Measurements from ENCODE around the gene FRK.

The FRK gene

GRCh38 chr6:116078522-116078921 lies 17.8 kb upstream of the FRK start:
- Histone ChIP-seq H2BK120ac (ENCODE audit: low read depth, low read length) (no peak overlapping the region), H3K4me2 (ENCODE audit: low read length, poor library complexity, severe bottlenecking) (no peak overlapping the region), H4K8ac (ENCODE audit: low read length) (no peak overlapping the region), H2AK5ac (ENCODE audit: low read length, severe bottlenecking) (no peak overlapping the region), H3K4me3 (ENCODE audit: insufficient read depth in 1 of 2, low read depth in 1 of 2, low read length in 2 of 2) (no peak overlapping the region), H3K9ac (ENCODE audit: low read length) (no peak overlapping the region), H3K4me1 (ENCODE audit: control insufficient read depth, insufficient read depth, low read depth, low read length) (peaks cover 2% of the 10 kb centered on the region), H3K18ac (ENCODE audit: low read depth in 1 of 2, low read length in 2 of 2) (no peak overlapping the region), H3K36me3 (ENCODE audit: control insufficient read depth in 1 of 2, insufficient read depth in 2 of 2, low read depth in 1 of 2, low read length in 2 of 2) (no peaks in the 10 kb centered on the region), H2BK5ac (ENCODE audit: low read depth, low read length, poor library complexity, severe bottlenecking) (no peak overlapping the region), H4K91ac (ENCODE audit: low read length) (no peak overlapping the region), H3K14ac (ENCODE audit: low read length in 2 of 2) (no peak overlapping the region), H3K4ac (ENCODE audit: low read depth in 1 of 2, low read length in 2 of 2) (no peak overlapping the region), H2AFZ (ENCODE audit: low read depth, low read length) (no peak overlapping the region), H3K23ac (ENCODE audit: low read length in 2 of 2) (no peak overlapping the region), H2BK15ac (ENCODE audit: low read depth, poor library complexity, severe bottlenecking) (no peak overlapping the region), H3K27me3 (ENCODE audit: control insufficient read depth in 1 of 2, insufficient read depth in 1 of 2, low read length in 2 of 2) (no peaks in the 10 kb centered on the region), H2BK12ac (ENCODE audit: low read length in 2 of 2) (no peak overlapping the region), H3K27ac (ENCODE audit: low read length, poor library complexity, severe bottlenecking) (no peak overlapping the region), H3K9me3 (ENCODE audit: control insufficient read depth, low read length) (no peaks in the 10 kb centered on the region), H3K79me1 (replicated peaks; ENCODE audit: low read length, poor library complexity, severe bottlenecking) (no peaks in the 10 kb centered on the region)
- DNase-seq = no peak
- WGBS = 88% methylated on average over 3 of the region's 3 CpGs

GRCh38 chr6:116074732-116075390 lies 14.2 kb upstream of the FRK start:
- WGBS = 100% methylated on average over 2 of the region's 2 CpGs

GRCh38 chr6:116073765-116074440 lies 13.2 kb upstream of the FRK start:
- Histone ChIP-seq H3K4me3 (ENCODE audit: insufficient read depth in 1 of 2, low read depth in 1 of 2, low read length in 2 of 2) (no peak overlapping the region), H3K4ac (ENCODE audit: low read depth in 1 of 2, low read length in 2 of 2) (no peak overlapping the region), H4K91ac (ENCODE audit: low read length) (no peak overlapping the region), H4K8ac (ENCODE audit: low read length) (no peak overlapping the region), H3K79me1 (replicated peaks; ENCODE audit: low read length, poor library complexity, severe bottlenecking) (no peaks in the 10 kb centered on the region), H3K4me2 (ENCODE audit: low read length, poor library complexity, severe bottlenecking) (no peak overlapping the region), H3K14ac (ENCODE audit: low read length in 2 of 2) (no peak overlapping the region), H2AK5ac (ENCODE audit: low read length, severe bottlenecking) (no peak overlapping the region), H3K4me1 (ENCODE audit: control insufficient read depth, insufficient read depth, low read depth, low read length) (peaks cover 2% of the 10 kb centered on the region), H3K18ac (ENCODE audit: low read depth in 1 of 2, low read length in 2 of 2) (peak overlapping the region in 1 of 2 experiments; percentile 41), H3K27me3 (ENCODE audit: control insufficient read depth in 1 of 2, insufficient read depth in 1 of 2, low read length in 2 of 2) (no peaks in the 10 kb centered on the region), H3K23ac (ENCODE audit: low read length in 2 of 2) (no peak overlapping the region), H2BK15ac (ENCODE audit: low read depth, poor library complexity, severe bottlenecking) (no peak overlapping the region), H3K36me3 (ENCODE audit: control insufficient read depth in 1 of 2, insufficient read depth in 2 of 2, low read depth in 1 of 2, low read length in 2 of 2) (no peaks in the 10 kb centered on the region), H2AFZ (ENCODE audit: low read depth, low read length) (no peak overlapping the region), H2BK120ac (ENCODE audit: low read depth, low read length) (no peak overlapping the region), H2BK12ac (ENCODE audit: low read length in 2 of 2) (no peak overlapping the region), H3K27ac (ENCODE audit: low read length, poor library complexity, severe bottlenecking) (no peak overlapping the region), H2BK5ac (ENCODE audit: low read depth, low read length, poor library complexity, severe bottlenecking) (no peak overlapping the region), H3K9me3 (ENCODE audit: control insufficient read depth, low read length) (no peaks in the 10 kb centered on the region), H3K9ac (ENCODE audit: low read length) (no peak overlapping the region)
- peak; percentile 88 for DNase-seq
- 35% methylated on average over 2 of the region's 2 CpGs for WGBS

More at GRCh38 chr6:116074732-116075390, 14.2 kb upstream of the FRK start:
- Histone ChIP-seq H3K23ac (ENCODE audit: low read length in 2 of 2) (no peak overlapping the region), H3K36me3 (ENCODE audit: control insufficient read depth in 1 of 2, insufficient read depth in 2 of 2, low read depth in 1 of 2, low read length in 2 of 2) (no peaks in the 10 kb centered on the region), H2BK5ac (ENCODE audit: low read depth, low read length, poor library complexity, severe bottlenecking) (no peak overlapping the region), H3K9ac (ENCODE audit: low read length) (no peak overlapping the region), H3K27me3 (ENCODE audit: control insufficient read depth in 1 of 2, insufficient read depth in 1 of 2, low read length in 2 of 2) (no peaks in the 10 kb centered on the region), H3K79me1 (replicated peaks; ENCODE audit: low read length, poor library complexity, severe bottlenecking) (no peaks in the 10 kb centered on the region), H2BK120ac (ENCODE audit: low read depth, low read length) (no peak overlapping the region), H3K14ac (ENCODE audit: low read length in 2 of 2) (peak overlapping the region in 1 of 2 experiments; percentile 48), H2BK12ac (ENCODE audit: low read length in 2 of 2) (no peak overlapping the region), H4K91ac (ENCODE audit: low read length) (no peak overlapping the region), H3K4me2 (ENCODE audit: low read length, poor library complexity, severe bottlenecking) (no peak overlapping the region), H3K18ac (ENCODE audit: low read depth in 1 of 2, low read length in 2 of 2) (no peak overlapping the region), H3K4me1 (ENCODE audit: control insufficient read depth, insufficient read depth, low read depth, low read length) (peaks cover 2% of the 10 kb centered on the region), H2BK15ac (ENCODE audit: low read depth, poor library complexity, severe bottlenecking) (no peak overlapping the region), H2AK5ac (ENCODE audit: low read length, severe bottlenecking) (no peak overlapping the region), H4K8ac (ENCODE audit: low read length) (no peak overlapping the region), H3K4ac (ENCODE audit: low read depth in 1 of 2, low read length in 2 of 2) (peak overlapping the region; percentile 17 to 37), H3K9me3 (ENCODE audit: control insufficient read depth, low read length) (no peaks in the 10 kb centered on the region), H2AFZ (ENCODE audit: low read depth, low read length) (no peak overlapping the region), H3K4me3 (ENCODE audit: insufficient read depth in 1 of 2, low read depth in 1 of 2, low read length in 2 of 2) (no peak overlapping the region), H3K27ac (ENCODE audit: low read length, poor library complexity, severe bottlenecking) (no peak overlapping the region)
- DNase-seq = no peak

GRCh38 chr6:116072368-116072767 lies 11.7 kb upstream of the FRK start:
- H3K23ac ChIP-seq (ENCODE audit: low read length in 2 of 2) = no peak overlapping the region
- H4K91ac ChIP-seq (ENCODE audit: low read length) = no peak overlapping the region
- H2AK5ac ChIP-seq (ENCODE audit: low read length, severe bottlenecking) = no peak overlapping the region
- no peaks in the 10 kb centered on the region for H3K27me3 ChIP-seq (ENCODE audit: control insufficient read depth in 1 of 2, insufficient read depth in 1 of 2, low read length in 2 of 2)
- H2AFZ ChIP-seq (ENCODE audit: low read depth, low read length) = no peak overlapping the region
- H3K9me3 ChIP-seq (ENCODE audit: control insufficient read depth, low read length) = no peaks in the 10 kb centered on the region
- H3K4me1 ChIP-seq (ENCODE audit: control insufficient read depth, insufficient read depth, low read depth, low read length) = peaks cover 2% of the 10 kb centered on the region
- no peak overlapping the region for H3K4me2 ChIP-seq (ENCODE audit: low read length, poor library complexity, severe bottlenecking)
- H3K4ac ChIP-seq (ENCODE audit: low read depth in 1 of 2, low read length in 2 of 2) = no peak overlapping the region
- no peak for DNase-seq
- H2BK5ac ChIP-seq (ENCODE audit: low read depth, low read length, poor library complexity, severe bottlenecking) = no peak overlapping the region
- no peak overlapping the region for H2BK15ac ChIP-seq (ENCODE audit: low read depth, poor library complexity, severe bottlenecking)
- no peak overlapping the region for H2BK12ac ChIP-seq (ENCODE audit: low read length in 2 of 2)
- no peak overlapping the region for H3K18ac ChIP-seq (ENCODE audit: low read depth in 1 of 2, low read length in 2 of 2)
- no peaks in the 10 kb centered on the region for H3K79me1 ChIP-seq (replicated peaks; ENCODE audit: low read length, poor library complexity, severe bottlenecking)
- H3K14ac ChIP-seq (ENCODE audit: low read length in 2 of 2) = no peak overlapping the region
- no peak overlapping the region for H3K4me3 ChIP-seq (ENCODE audit: insufficient read depth in 1 of 2, low read depth in 1 of 2, low read length in 2 of 2)
- no CpG with 5 or more reads among the region's 1 CpG for WGBS
- no peaks in the 10 kb centered on the region for H3K36me3 ChIP-seq (ENCODE audit: control insufficient read depth in 1 of 2, insufficient read depth in 2 of 2, low read depth in 1 of 2, low read length in 2 of 2)
- no peak overlapping the region for H2BK120ac ChIP-seq (ENCODE audit: low read depth, low read length)
- H4K8ac ChIP-seq (ENCODE audit: low read length) = no peak overlapping the region
- no peak overlapping the region for H3K9ac ChIP-seq (ENCODE audit: low read length)
- H3K27ac ChIP-seq (ENCODE audit: low read length, poor library complexity, severe bottlenecking) = no peak overlapping the region
